MM.1S (cell line): ENCODE data around the gene NUCKS1.

Experiments used
- EZH2 ChIP-seq: fragments of 300-600 bp; sonication (generic); optimal IDR thresholded peaks from 2 replicates; pipeline ENCODE3; 2017; ENCODE audit warnings: low read depth, mild to moderate bottlenecking, antibody characterized with exemption, low read length, mixed read lengths
- TF ChIP-seq, protein P1 (sequence below): fragments of 300-600 bp; sonication (generic); IDR thresholded peaks from 2 replicates; pipeline ENCODE4 v1.5.1; 2016; ENCODE audit warnings: antibody characterized with exemption, low read length, mixed read lengths

GRCh38 chr1:205676597-205676996, 73.4 kb downstream of the NUCKS1 start:
- TF ChIP-seq, protein P1, sequence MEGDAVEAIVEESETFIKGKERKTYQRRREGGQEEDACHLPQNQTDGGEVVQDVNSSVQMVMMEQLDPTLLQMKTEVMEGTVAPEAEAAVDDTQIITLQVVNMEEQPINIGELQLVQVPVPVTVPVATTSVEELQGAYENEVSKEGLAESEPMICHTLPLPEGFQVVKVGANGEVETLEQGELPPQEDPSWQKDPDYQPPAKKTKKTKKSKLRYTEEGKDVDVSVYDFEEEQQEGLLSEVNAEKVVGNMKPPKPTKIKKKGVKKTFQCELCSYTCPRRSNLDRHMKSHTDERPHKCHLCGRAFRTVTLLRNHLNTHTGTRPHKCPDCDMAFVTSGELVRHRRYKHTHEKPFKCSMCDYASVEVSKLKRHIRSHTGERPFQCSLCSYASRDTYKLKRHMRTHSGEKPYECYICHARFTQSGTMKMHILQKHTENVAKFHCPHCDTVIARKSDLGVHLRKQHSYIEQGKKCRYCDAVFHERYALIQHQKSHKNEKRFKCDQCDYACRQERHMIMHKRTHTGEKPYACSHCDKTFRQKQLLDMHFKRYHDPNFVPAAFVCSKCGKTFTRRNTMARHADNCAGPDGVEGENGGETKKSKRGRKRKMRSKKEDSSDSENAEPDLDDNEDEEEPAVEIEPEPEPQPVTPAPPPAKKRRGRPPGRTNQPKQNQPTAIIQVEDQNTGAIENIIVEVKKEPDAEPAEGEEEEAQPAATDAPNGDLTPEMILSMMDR, result no peak
- TF ChIP-seq EZH2, result no peak
